Keratinocyte (primary cell): ENCODE measurements around the gene ME2. TPM values are rescaled to one million over a fixed set of nuclear protein-coding genes. Genes with fewer than 3 reads are reported as not detected.

Experiments
- polyA plus RNA-seq, 5 experiments: library from polyadenylated mRNA; depleted of rRNA in 3 of 5; stranded (reverse) in 3 of 5; stranded (forward) in 1 of 5; unstranded in 1 of 5; fragments of >200 nt; gene quantifications; 1 replicate in 1 of 5; 2 replicates in 3 of 5; 3 replicates in 1 of 5; pipeline versions ENCODE4 v1.2.1 to v1.2.3, GENCODE V29; 2011 to 2012; ENCODE audit warnings: missing spikeins in 2 of 5, low read depth in 1 of 5, low replicate concordance in 1 of 5
- small RNA-seq, 3 experiments: library from RNA; depleted of rRNA; stranded (forward); fragments of <200 nt; gene quantifications; one replicate each; pipeline ENCODE3, GENCODE V24; 2012; ENCODE audit warnings: low read depth in 3 of 3, low replicate concordance in 1 of 3; ENCODE audit not compliant: insufficient read length in 3 of 3

The ME2 gene
- polyA plus RNA-seq, 1 donor (not counting 4 experiments of a cell fraction or from before 2014, with no cell fraction given): 72.0 TPM

Small RNA genes lying within 50 kb of the gene (small RNA-seq; reads per million reads assigned to genes)
- 0 reads per million in 3 experiments for gene RF00019

Other genes starting within 250 kb of the ME2 start
- gene MRO, start 59.1 kb upstream of the ME2 start, polyA plus RNA-seq: not detected in 3 replicates
- gene ELAC1, start 88.9 kb downstream of the ME2 start, polyA plus RNA-seq: 5.9 to 8.3 TPM (median 6.1 TPM) in 3 replicates
- 48.1 to 73.6 TPM (median 68.2 TPM) in 3 replicates for gene SMAD4, start 151.1 kb downstream of the ME2 start, polyA plus RNA-seq